GM15510 (cell line): ENCODE data around the gene EIF4G3.

Experiments
- POLR2A ChIP-seq: IDR thresholded peaks from 3 replicates; pipeline ENCODE4 v1.6.1; 2011; ENCODE audit warnings: borderline replicate concordance; ENCODE audit not compliant: insufficient read length; ENCODE audit errors: extremely low read depth

EIF4G3 gene

DNA sequence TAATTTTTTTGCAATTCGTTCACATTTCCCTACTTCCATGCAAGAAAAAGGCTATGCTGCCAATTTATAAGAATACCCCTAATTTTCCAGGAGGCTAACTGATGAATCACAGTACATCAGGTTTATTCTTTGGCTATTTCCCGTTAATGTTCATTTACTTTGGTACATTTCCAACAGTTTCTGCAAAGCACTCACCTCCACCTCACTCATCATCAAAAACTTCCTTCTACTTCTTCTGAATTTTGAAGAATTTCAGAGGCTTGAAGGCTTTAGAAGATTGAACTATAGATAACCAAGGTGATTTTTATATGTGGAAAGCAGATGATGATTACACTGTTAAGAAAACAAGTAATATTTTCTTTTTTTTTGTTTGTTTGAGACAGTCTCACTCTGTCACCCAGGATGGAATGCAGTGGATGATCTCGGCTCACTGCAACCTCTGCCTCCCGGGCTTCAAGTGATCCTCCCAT, 329.1 kb downstream of the EIF4G3 start:
- no peak for TF ChIP-seq POLR2A

DNA sequence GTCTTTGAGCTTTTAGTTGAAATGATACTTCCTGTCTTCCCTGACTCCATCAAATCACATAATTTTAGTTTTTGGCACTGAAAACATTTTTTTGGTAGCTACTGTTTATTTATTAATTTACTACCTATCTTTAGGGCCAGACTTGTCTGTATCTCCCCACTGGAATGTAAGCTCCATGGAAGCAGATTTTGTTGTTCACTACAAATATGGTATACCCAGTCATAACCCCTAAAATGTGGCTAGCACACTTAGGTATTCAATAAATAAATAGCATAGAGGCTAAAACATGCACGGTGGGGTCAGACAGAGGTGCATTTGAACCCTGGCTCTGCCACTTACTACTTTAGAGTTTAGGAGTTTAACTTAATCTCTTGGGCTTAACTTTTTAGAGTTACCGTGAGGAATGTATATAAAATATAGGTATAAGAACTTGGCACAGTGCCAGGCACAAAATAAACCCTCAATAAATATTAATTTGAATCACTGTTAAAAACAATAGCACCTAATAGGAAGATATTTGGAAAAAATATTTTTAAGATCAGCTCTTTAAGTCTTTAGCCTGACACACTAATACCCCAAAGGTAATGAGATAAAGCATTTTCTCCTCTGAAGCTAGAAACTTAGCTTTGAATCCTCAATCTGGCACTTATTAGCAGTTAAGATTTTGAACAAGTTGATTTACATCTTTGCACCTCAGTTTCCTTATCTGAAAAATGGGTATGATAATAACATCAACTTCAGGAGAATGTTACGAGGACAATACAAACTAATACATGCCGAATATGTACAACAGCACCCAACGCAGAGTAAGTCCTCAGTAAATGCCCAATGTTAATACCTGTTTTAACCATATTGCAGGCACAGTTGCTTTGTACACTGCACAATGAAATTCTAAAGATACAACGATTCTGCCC, 330.0 kb downstream of the EIF4G3 start:
- no peak for TF ChIP-seq POLR2A

DNA sequence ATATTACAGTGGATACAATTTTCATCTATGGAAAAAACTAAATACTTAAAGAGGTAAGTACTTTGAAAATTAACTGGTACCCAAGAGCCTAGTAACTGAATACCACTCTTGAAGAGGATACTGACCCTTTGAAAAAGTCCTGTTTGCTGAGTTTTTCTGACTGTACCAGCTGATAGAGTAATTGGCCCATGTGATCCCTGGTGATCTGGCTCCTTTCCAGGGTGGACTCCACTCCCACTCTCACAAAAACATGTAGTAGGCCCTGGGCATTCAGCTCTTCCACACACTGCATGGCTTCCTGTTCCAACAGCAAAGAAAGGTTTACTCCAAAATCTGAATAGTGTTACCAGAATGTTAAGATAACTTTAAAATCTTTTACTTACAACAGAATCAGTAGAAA, 336.0 kb downstream of the EIF4G3 start:
- no peak for TF ChIP-seq POLR2A

DNA sequence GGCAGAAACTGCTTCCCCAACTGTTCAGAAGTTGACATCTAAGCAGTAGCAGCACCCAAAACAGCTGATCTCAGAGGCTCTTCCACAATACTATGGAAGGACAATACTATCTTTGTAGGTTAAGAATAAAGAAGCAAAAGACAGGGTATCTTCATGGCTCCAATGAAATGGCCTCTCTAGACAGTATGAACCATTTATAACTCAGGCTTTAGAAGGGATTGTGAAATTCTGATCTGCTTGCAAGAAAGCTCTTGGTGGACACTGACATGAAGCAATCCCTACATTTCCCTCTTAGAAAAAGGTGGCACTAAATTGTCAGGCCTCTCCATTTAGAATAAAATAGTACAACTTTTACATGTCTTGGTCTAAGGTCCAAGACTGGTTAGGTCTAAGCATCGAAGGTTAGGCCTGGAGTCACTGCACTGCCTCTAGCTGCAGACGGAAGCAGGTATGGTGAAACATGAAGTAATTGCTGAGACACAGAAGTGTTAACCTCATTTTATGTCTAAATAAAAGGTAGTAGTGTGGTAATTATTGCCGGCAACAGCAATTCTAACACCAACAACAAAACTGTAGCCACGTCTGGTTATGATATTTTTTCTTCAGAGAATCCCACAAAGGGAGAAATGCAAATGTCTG, 339.0 kb downstream of the EIF4G3 start:
- no peak for TF ChIP-seq POLR2A

DNA sequence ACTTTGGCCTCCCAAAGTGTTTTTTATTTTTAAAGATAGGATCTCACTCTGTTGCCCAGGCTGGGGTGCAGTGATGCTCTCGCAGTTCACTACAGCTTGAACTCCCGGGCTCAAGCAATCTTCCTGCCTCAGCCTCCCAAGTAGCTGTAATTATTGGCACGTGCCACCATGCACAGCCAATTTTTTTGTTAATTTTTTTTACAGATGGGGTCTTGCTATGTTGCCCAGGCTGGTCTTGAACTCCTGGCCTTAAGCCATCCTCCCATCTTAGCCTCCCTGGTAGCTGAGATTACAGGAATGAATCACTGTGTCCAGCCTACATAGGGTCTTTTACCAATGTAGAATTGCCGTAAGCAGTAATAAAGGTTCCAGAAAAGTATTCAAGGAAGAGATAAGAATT, 340.5 kb downstream of the EIF4G3 start:
- no peak for TF ChIP-seq POLR2A

DNA sequence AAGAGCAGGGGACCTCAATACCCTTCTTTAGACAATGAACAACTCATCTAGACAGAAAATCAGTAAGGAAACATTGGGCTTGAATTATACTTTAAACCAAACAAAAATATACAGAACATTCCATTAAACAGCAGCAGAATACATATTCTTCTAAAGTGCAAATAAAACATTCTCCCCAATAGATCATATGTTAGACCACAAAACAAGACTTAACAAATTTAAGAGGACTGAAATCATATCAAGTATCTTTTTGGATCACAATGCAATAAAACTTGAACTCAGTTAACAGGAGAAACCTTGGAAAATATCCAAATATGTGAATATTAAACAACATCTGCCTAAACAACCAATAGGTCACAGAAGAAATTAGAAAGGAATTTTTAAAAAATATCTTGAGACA, 341.9 kb downstream of the EIF4G3 start:
- TF ChIP-seq POLR2A: no peak

DNA sequence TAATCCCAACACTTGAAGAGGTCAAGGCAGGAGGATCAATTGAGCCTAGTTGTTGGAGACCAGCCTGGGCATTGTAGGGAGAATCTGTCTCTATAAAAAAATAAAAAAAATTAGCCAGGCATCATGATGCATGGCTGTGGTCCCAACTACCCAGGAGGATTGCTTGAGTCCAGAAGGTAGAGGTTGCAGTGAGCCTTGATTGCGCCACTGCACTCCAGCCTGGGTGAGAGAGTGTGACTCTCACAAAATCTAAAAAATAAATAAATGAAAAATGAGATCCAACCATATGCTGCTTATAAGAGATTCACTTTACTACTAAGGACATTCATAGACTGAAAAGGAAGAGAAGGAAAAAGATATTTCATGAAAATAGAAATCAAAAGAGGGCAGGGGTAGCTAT, 342.5 kb downstream of the EIF4G3 start:
- no peak for TF ChIP-seq POLR2A

DNA sequence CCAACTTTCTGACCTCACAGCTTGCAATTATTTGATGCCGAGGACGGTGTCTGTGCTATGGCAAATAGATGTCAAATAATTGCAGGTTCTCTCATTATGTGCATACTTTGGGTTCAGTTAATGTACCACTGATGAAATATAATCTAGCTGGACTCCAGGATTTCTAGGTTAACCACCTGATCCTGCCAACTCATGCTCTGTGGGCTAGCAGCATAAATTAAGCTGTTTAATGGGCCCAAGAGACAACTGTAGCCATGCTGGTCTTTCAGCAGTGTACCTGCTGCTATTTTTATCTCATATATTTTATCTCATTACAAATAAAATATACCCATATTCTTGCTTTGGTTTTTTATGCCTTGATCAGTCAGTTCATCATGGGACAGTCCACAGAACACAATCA, 346.3 kb downstream of the EIF4G3 start:
- TF ChIP-seq POLR2A: no peak

DNA sequence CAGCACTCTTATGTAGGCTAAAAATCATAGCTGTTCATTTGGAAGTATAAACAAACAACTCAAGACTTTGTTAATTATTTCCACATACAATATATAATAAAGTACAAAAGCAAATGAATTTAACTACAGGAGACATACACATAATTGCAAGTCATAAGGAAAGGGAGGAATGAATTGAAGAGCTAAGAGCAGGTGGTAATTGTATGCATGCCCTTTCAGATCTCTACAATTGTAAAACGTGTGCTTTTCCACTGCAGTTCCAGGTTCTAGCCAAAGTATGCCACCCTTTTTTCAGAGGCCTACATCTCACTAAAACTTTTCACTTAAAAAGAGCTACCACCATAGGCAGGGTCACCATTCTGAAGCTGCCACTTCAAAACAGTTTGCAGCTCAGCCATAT, 346.8 kb downstream of the EIF4G3 start:
- TF ChIP-seq POLR2A: no peak

DNA sequence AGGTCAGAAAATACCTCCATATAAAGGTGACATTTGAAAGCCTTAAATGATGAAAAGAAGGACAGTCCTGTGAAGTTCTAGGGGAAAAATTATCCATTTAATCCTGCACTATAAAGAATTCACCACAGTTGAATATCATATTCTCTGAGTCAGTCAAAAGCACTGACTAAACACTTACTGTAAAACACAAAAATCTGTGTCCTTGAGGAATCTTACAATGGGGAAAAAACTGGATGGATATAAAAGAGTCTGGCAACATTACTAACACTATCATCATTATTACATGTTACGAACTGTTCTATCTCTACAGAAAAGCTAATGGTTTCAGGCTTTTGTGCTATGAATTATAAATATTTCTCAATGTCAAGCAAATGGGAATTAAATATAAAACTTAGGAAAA, 347.2 kb downstream of the EIF4G3 start:
- no peak for TF ChIP-seq POLR2A

DNA sequence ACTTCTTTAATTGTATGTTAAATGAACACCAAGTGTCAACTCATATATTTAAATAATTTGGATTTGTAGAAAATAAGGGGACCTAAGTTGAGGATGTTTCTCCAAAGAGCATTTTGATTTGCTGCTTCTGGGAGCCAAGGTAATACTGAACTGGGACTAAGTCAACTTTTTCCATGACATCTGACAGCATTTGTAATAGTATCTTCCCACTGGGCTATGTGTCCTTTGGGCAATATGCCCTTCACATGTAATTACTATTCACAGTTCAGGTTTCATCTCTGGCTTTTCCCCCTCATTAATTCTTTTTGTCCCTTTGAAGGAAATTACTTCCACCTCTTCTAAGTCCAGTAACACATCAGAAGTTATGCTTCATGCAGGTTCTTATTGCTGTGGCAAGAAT, 352.9 kb downstream of the EIF4G3 start:
- TF ChIP-seq POLR2A: no peak

DNA sequence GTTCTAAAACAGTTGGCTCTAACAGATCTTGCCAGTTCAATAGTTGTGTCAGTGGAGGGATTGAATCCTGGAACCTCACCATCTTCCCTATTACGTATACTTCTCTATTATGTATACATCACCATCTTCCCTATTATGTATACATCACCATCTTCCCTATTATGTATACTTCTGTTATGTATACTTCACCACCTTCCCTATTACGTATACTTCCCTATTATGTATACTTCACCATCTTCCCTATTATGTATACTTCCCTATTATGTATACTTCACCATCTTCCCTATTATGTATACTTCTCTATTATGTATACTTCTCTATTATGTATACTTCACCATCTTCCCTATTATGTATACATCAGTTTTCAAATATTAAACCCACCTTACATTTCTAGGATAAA, 355.2 kb downstream of the EIF4G3 start:
- TF ChIP-seq POLR2A: no peak

DNA sequence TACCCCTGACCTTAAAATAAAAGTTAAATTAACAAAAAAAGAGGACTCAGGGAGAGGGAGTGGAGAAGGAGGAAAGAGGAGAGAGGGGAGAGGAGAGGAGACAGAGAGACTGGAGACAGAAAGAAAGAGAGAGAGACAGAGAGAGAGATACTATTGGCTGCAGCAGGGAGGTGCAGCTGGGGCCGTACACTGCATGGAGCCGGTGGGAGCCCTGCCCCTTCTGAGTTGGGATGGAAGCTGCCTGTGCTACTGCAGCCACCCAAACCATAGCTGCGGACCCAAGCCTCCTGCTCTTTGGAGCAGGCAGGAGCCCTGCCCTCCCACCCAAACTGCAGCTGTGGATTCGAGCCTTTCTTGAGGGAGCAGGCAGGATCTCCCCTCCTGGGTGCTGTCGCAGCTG, 356.9 kb downstream of the EIF4G3 start:
- no peak for TF ChIP-seq POLR2A

DNA sequence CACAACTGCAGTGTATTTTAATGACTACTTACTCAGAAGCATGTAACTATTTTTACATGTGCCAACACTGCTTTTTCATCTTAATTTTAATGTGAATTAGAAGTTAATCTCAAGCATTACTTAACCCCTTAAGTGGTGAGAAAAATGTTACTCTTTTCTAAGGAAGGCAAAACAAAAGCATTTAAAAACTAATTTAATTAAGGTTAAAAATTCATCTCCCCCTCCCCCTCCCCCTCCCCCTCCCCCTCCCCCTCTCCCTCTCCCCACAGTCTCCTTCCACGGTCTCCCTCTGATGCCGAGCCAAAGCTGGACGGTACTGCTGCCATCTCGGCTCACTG, 362.2 kb downstream of the EIF4G3 start:
- no peak for TF ChIP-seq POLR2A

DNA sequence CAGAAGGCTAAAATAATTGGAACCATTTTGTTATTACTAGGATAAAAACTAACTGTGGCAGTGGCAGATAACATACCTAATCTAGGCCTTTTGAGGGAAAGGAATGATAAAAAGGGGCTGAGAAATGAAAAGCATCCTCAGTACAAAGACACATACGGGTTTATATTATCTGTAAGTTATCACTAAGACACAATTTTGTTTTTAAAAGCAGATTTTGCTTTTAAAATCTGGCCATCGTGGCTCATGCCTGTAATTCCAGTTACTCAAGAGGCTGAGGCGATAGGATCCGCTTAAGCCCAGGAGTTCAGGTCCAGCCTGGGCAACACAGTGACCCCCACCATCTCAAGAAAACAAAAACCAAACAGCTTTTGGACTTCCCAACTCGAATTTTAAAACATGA, 364.8 kb downstream of the EIF4G3 start:
- TF ChIP-seq POLR2A: no peak

DNA sequence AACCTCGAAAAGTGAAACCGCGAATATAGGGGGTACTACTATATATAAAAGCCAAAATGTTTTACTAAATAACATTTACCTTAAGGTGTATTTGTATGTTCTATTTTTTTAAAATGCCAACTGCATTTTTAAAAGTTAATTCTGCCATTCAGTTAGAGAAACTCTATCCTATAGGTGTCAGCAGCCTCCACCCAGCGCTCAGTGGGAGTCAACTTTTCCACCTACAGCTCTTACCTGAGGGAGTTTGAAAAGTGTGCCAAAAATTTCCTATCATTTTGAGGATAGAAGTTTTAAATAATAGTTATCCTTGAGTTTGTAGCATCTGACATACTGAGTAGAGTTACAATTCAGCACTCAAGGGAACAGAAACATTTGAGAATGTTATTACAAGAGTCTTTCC, 383.5 kb downstream of the EIF4G3 start:
- no peak for TF ChIP-seq POLR2A
